Stimulated activated CD4-positive, alpha-beta T cell treated with anti-CD3 and anti-CD28 coated beads, TNF-alpha, amount 100 ng/mL, for 24 hours (primary cell): ENCODE results near the gene CWF19L2.
"Not testable (repeated sequence)": the region's sequence is repeated elsewhere in the genome, so short reads cannot be mapped to it uniquely, and the experiment has no call there.

Source experiments
- DNase-seq, 3 experiments: peaks; one replicate each; pipeline ENCODE4 v3.0.0-alpha.2; 2020; ENCODE audit warnings: low read depth in 3 of 3

The CWF19L2 gene

GRCh38 chr11:107457558-107458271 is at the start of gene CWF19L2:
TSS of gene CWF19L2 (minus strand) at chr11:107457825. CDS start at chr11:107457816, 9 bp downstream.
- peak; percentile 76 to 83 (median 82) for DNase-seq

- DNase-seq = no peak
Measured at GRCh38 chr11:107505647-107506225, 48.1 kb upstream of the CWF19L2 start.

GRCh38 chr11:107504981-107505380 is 47.4 kb upstream of the CWF19L2 start:
- no peak for DNase-seq

- DNase-seq = no peak
Measured at GRCh38 chr11:107501713-107502112, 44.1 kb upstream of the CWF19L2 start.

GRCh38 chr11:107497371-107497770 is 39.7 kb upstream of the CWF19L2 start:
- DNase-seq = not testable (repeated sequence)

GRCh38 chr11:107496011-107496410 is 38.4 kb upstream of the CWF19L2 start:
- DNase-seq = no peak

- DNase-seq = no peak
Measured at GRCh38 chr11:107494055-107494454, 36.4 kb upstream of the CWF19L2 start.

GRCh38 chr11:107493117-107493516 is 35.5 kb upstream of the CWF19L2 start:
- no peak for DNase-seq

GRCh38 chr11:107490836-107491235 is 33.2 kb upstream of the CWF19L2 start:
- no peak for DNase-seq

GRCh38 chr11:107482234-107482633 is 24.6 kb upstream of the CWF19L2 start:
- no peak for DNase-seq

GRCh38 chr11:107478922-107479321 is 21.3 kb upstream of the CWF19L2 start:
- DNase-seq = no peak

GRCh38 chr11:107477820-107478219 is 20.2 kb upstream of the CWF19L2 start:
- no peak for DNase-seq

- no peak for DNase-seq
Measured at GRCh38 chr11:107473792-107474191, 16.2 kb upstream of the CWF19L2 start.

GRCh38 chr11:107472966-107473365 is 15.3 kb upstream of the CWF19L2 start:
- DNase-seq = no peak

- no peak for DNase-seq
Measured at GRCh38 chr11:107468596-107468995, 11.0 kb upstream of the CWF19L2 start.

- DNase-seq = no peak
Measured at GRCh38 chr11:107467696-107468095, 10.1 kb upstream of the CWF19L2 start.

GRCh38 chr11:107466275-107466866 is 8.7 kb upstream of the CWF19L2 start:
- not testable (repeated sequence) for DNase-seq

- DNase-seq = no peak
Measured at GRCh38 chr11:107457205-107457557, 444 bp downstream of the CWF19L2 start.

GRCh38 chr11:107453594-107454286 is 3.9 kb downstream of the CWF19L2 start:
- DNase-seq = no peak

GRCh38 chr11:107446822-107447431 is 10.7 kb downstream of the CWF19L2 start:
- DNase-seq = no peak

GRCh38 chr11:107442715-107443215 is 14.9 kb downstream of the CWF19L2 start:
- DNase-seq = no peak

GRCh38 chr11:107439586-107440167 is 17.9 kb downstream of the CWF19L2 start:
- DNase-seq = no peak
